HepG2 (cell line): ENCODE results near the gene RPL39. TPM values are rescaled to one million over a fixed set of nuclear protein-coding genes. Genes with fewer than 3 reads are reported as not detected.

Experiments
- ATAC-seq: fragments of 200-7000 bp; cut with Tn5 transposase; 3 replicates; pipeline ENCODE4 v1.9.1; 2020; ENCODE audit warnings: mild to moderate bottlenecking, moderate library complexity
- BruUV-seq: library from RNA; stranded (reverse); fragments of 400-500 nt; replicated peaks from 2 replicates; lab custom pipeline; 2021; lab: Mats Ljungman, UMichigan
- CTCF ChIA-PET: fragments of 300-600 bp; formaldehyde crosslinking; extraction: SDS; loops from one replicate; lab custom pipeline; 2021; ENCODE audit warnings: low total read pairs, inconsistent platforms, low intra/inter-chr PET ratio; lab: Yijun Ruan, JAX
- POLR2A ChIA-PET: fragments of 350-600 bp; sonication (Branson Sonifier 250); formaldehyde crosslinking; loops from one replicate; lab custom pipeline; 2020; ENCODE audit warnings: antibody characterized with exemption, inconsistent platforms; lab: Yijun Ruan, JAX
- DNase-seq: peaks from one replicate; pipeline ENCODE4 v3.0.0-alpha.2; 2015; ENCODE audit warnings: low spot score
- FAIRE-seq: peaks from 3 replicates; lab custom pipeline; 2011; peaks lifted over from hg19 to GRCh38; lab: Jason Lieb, UNC
- H2AFZ ChIP-seq: one replicate; pipeline ENCODE4 v1.6.1; 2011; ENCODE audit warnings: low read length, inconsistent platforms
- H3K27ac ChIP-seq: fragments of 300-600 bp; 3 replicates; pipeline ENCODE4 v1.8.0; 2011; ENCODE audit warnings: mixed run types, mild to moderate bottlenecking, mixed read lengths, low read length, inconsistent platforms; ENCODE audit not compliant: insufficient read depth; ENCODE audit errors: extremely low read length
- H3K27me3 ChIP-seq, 2 experiments: fragments of 200-600 bp in 1 of 2; 2 replicates in 1 of 2; 3 replicates in 1 of 2; pipeline versions ENCODE4 v1.6.0 to v1.8.0; 2011; ENCODE audit warnings: low read length in 2 of 2, mild to moderate bottlenecking in 2 of 2, moderate library complexity in 2 of 2, inconsistent platforms in 1 of 2; ENCODE audit not compliant: insufficient read depth in 2 of 2, control insufficient read depth in 1 of 2
- H3K36me3 ChIP-seq, 2 experiments: fragments of 200-600 bp in 1 of 2; replicated peaks in 1 of 2; 2 replicates in 1 of 2; 3 replicates in 1 of 2; pipeline versions ENCODE4 v1.5.1 to v1.8.0; 2011; ENCODE audit warnings: low read length in 2 of 2, inconsistent platforms in 1 of 2; ENCODE audit not compliant: insufficient read depth in 2 of 2, control insufficient read depth in 1 of 2
- H3K4me1 ChIP-seq: 2 replicates; pipeline ENCODE4 v1.5.1; 2012; ENCODE audit warnings: low read length, inconsistent platforms; ENCODE audit not compliant: insufficient read depth
- H3K4me2 ChIP-seq: 2 replicates; pipeline ENCODE4 v1.6.0; 2011; ENCODE audit warnings: low read depth, low read length, inconsistent platforms
- H3K4me3 ChIP-seq, 3 experiments: fragments of 200-600 bp in 1 of 3; sonication (generic), shearing (Covaris generic) in 1 of 3; replicated peaks in 1 of 3; 2 replicates each; pipeline ENCODE4 v1.5.1; 2011 to 2016; ENCODE audit warnings: low read length in 3 of 3, inconsistent platforms in 2 of 3, low read depth in 2 of 3, mild to moderate bottlenecking in 2 of 3, control low read depth in 1 of 3, mixed read lengths in 1 of 3; ENCODE audit not compliant: insufficient read depth in 1 of 3
- H3K79me2 ChIP-seq: one replicate; pipeline ENCODE4 v1.6.1; 2011; ENCODE audit warnings: low read length, inconsistent platforms; ENCODE audit not compliant: insufficient read depth
- H3K9ac ChIP-seq: 2 replicates; pipeline ENCODE4 v1.6.0; 2011; ENCODE audit warnings: mild to moderate bottlenecking, low read depth, low read length, inconsistent platforms; ENCODE audit not compliant: insufficient read depth
- H3K9me3 ChIP-seq: 2 replicates; pipeline ENCODE4 v1.5.1; 2012; ENCODE audit warnings: mild to moderate bottlenecking, low read length
- H4K20me1 ChIP-seq: 2 replicates; pipeline ENCODE4 v1.6.0; 2011; ENCODE audit warnings: inconsistent platforms, mild to moderate bottlenecking, low read length, moderate library complexity; ENCODE audit not compliant: insufficient read depth
- MAZ ChIP-seq, 2 experiments: sonication (generic) in 1 of 2; formaldehyde crosslinking in 1 of 2; IDR thresholded peaks; 2 replicates each; pipeline versions ENCODE4 v1.5.0 to v1.6.1; 2012 to 2020; ENCODE audit warnings: low read depth in 2 of 2, mild to moderate bottlenecking in 2 of 2, borderline replicate concordance in 1 of 2, improper control_type of control experiment in 1 of 2, low read length in 1 of 2, missing genetic modification reagents in 1 of 2, moderate library complexity in 1 of 2
- TGIF2 ChIP-seq: IDR thresholded peaks from 2 replicates; pipeline ENCODE4 v1.6.1; 2016; ENCODE audit warnings: control low read depth, missing compliant biosample characterization
- ZC3H13 ChIP-seq: sonication (generic); formaldehyde crosslinking; IDR thresholded peaks from 2 replicates; pipeline ENCODE4 v1.8.1; 2023; ENCODE audit warnings: mild to moderate bottlenecking, missing genetic modification reagents, moderate library complexity
- ZFX ChIP-seq: sonication (generic); formaldehyde crosslinking; IDR thresholded peaks from 2 replicates; pipeline ENCODE4 v1.4.0; 2020; ENCODE audit warnings: mild to moderate bottlenecking, low read depth, missing genetic modification reagents, moderate library complexity
- ZNF263 ChIP-seq: sonication (generic); formaldehyde crosslinking; IDR thresholded peaks from 2 replicates; pipeline ENCODE4 v1.4.0; 2020; ENCODE audit warnings: missing genetic modification reagents
- WGBS: methylation state at CpG from one replicate; pipeline ENCODE4 v1.1.6; 2017; ENCODE audit warnings: low lambda C conversion rate; 5-methylcytosine and 5-hydroxymethylcytosine counted together
- in situ Hi-C: cut with HindIII; loops from 2 replicates; pipeline ENCODE4 v1.10.0; 2017; ENCODE audit warnings: low pct_unique_long_range_greater_than_20kb; ENCODE audit not compliant: extremely low pct_ligation_motif_present
- intact Hi-C: fragments of 100-400 bp; cut with micrococcal nuclease; formaldehyde crosslinking; loops from one replicate; pipeline ENCODE4 v1.10.0; 2022; ENCODE audit not compliant: unreplicated experiment
- polyA plus RNA-seq, 8 experiments: library from polyadenylated mRNA; depleted of rRNA in 3 of 8; stranded (reverse) in 7 of 8; unstranded in 1 of 8; fragments of >200 nt; fragmentation: Illumina TruSeq in 4 of 8; extraction: Trizol in 4 of 8; gene quantifications; 2 replicates each; pipeline versions ENCODE4 v1.2.1 to v1.2.3, GENCODE V29; 2011 to 2016; ENCODE audit warnings: low read depth in 4 of 8, missing spikeins in 1 of 8, mixed read lengths in 1 of 8; ENCODE audit not compliant: insufficient read depth in 1 of 8
- total RNA-seq, 5 experiments: library from RNA; depleted of rRNA; stranded (reverse); fragments of >200 nt; fragmentation: Illumina TruSeq; extraction: Trizol; gene quantifications; 2 replicates each; pipeline ENCODE4 v1.2.3, GENCODE V29; 2016; ENCODE audit warnings: low read depth in 1 of 5
- TF ChIP-seq, protein P1 (sequence below), 2 experiments: sonication (generic) in 1 of 2; formaldehyde crosslinking in 1 of 2; IDR thresholded peaks; 2 replicates each; pipeline versions ENCODE4 v1.4.0 to v1.6.1; 2018 to 2020; ENCODE audit warnings: missing genetic modification reagents in 2 of 2, borderline replicate concordance in 1 of 2, low read depth in 1 of 2, mild to moderate bottlenecking in 1 of 2, missing biosample characterization in 1 of 2
- TF ChIP-seq, protein P2 (sequence below): sonication (generic); formaldehyde crosslinking; IDR thresholded peaks from 2 replicates; pipeline ENCODE4 v1.5.1; 2020; ENCODE audit warnings: mild to moderate bottlenecking, missing genetic modification reagents, borderline replicate concordance

Gene RPL39
- total and polyA plus RNA-seq, 2 of the 13 experiments (the other 11 are each of a cell fraction or from before 2014, with no cell fraction given) = 2,312 to 3,547 TPM

DNA sequence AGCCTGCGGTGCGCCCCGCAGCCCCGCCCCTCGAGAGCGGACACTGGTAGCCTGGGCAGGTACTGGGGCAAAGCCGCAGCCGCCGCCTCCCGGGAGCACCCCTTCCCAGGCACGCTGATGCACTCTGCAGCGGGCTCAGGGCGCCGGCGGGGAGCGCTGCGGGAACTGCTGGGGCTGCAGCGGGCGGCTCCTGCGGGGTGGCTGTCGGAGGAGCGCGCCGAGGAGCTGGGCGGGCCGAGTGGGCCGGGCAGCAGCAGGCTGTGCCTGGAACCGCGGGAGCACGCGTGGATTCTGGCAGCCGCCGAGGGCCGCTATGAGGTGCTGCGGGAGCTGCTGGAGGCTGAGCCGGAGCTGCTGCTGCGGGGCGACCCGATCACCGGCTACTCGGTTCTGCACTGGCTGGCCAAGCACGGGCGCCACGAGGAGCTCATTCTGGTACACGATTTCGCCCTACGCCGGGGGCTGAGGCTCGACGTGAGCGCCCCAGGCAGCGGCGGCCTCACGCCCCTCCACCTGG is 32.6 kb downstream of the RPL39 start:
- H3K36me3 ChIP-seq = no peaks in the 10 kb centered on the region
- ChIA-PET CTCF (no interaction called here), POLR2A (interaction anchor here (1.0 to 4.5 kb wide), 3 partner anchors 26 to 65 kb away, joined by 5 to 54 read pairs (median 5); partner anchors contain the start of gene RPL39)
- H2AFZ ChIP-seq = no peak overlapping the region
- peak overlapping the region; percentile 68 for H3K27ac ChIP-seq
- DNase-seq (no peak), ATAC-seq (peak; percentile 71), FAIRE-seq (no peak)
- no peaks in the 10 kb centered on the region for H3K27me3 ChIP-seq
- peak overlapping the region; percentile 52; the same call in 1 of the 2 replicates for H3K9ac ChIP-seq
- BruUV-seq = no TSS peak
- H3K4me1 ChIP-seq = peaks cover 47% of the 10 kb centered on the region
- H3K79me2 ChIP-seq = no peaks in the 10 kb centered on the region
- H3K4me2 ChIP-seq = peak overlapping the region; percentile 80
- intact Hi-C loops (no loop called here), in situ Hi-C loops (no loop called here)
- peak overlapping the region; percentile 47 to 69 (median 64); a peak in 5 of 6 replicates for H3K4me3 ChIP-seq
- no peaks in the 10 kb centered on the region for H4K20me1 ChIP-seq
- no peaks in the 10 kb centered on the region for H3K9me3 ChIP-seq
- no CpG with 5 or more reads among the region's 54 CpGs for WGBS
- TF ChIP-seq, protein P1, sequence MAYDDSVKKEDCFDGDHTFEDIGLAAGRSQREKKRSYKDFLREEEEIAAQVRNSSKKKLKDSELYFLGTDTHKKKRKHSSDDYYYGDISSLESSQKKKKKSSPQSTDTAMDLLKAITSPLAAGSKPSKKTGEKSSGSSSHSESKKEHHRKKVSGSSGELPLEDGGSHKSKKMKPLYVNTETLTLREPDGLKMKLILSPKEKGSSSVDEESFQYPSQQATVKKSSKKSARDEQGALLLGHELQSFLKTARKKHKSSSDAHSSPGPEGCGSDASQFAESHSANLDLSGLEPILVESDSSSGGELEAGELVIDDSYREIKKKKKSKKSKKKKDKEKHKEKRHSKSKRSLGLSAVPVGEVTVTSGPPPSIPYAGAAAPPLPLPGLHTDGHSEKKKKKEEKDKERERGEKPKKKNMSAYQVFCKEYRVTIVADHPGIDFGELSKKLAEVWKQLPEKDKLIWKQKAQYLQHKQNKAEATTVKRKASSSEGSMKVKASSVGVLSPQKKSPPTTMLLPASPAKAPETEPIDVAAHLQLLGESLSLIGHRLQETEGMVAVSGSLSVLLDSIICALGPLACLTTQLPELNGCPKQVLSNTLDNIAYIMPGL (CRISPR knock-in tag; IDR thresholded peaks at IDR 0.05; ENCODE audit: borderline replicate concordance in 1 of 2, low read depth in 1 of 2) = peak in 1 of 2 experiments; percentile 16; a peak in 1 of 4 replicates
- TF ChIP-seq MAZ (IDR thresholded peaks at IDR 0.05; ENCODE audit: borderline replicate concordance, low read depth, low read length) (no peak), MAZ (CRISPR knock-in tag; IDR thresholded peaks at IDR 0.05; ENCODE audit: low read depth) (0 out of 2 replicates have a peak, but pooled peaks have one; percentile 5), TGIF2 (CRISPR knock-in tag) (no peak), ZNF263 (CRISPR knock-in tag) (peak; percentile 64), ZFX (CRISPR knock-in tag) (peak; percentile 11; the same call in 1 of the 2 replicates), ZC3H13 (CRISPR knock-in tag) (peak; percentile 69; the same call in 1 of the 2 replicates)
- TF ChIP-seq, protein P2, sequence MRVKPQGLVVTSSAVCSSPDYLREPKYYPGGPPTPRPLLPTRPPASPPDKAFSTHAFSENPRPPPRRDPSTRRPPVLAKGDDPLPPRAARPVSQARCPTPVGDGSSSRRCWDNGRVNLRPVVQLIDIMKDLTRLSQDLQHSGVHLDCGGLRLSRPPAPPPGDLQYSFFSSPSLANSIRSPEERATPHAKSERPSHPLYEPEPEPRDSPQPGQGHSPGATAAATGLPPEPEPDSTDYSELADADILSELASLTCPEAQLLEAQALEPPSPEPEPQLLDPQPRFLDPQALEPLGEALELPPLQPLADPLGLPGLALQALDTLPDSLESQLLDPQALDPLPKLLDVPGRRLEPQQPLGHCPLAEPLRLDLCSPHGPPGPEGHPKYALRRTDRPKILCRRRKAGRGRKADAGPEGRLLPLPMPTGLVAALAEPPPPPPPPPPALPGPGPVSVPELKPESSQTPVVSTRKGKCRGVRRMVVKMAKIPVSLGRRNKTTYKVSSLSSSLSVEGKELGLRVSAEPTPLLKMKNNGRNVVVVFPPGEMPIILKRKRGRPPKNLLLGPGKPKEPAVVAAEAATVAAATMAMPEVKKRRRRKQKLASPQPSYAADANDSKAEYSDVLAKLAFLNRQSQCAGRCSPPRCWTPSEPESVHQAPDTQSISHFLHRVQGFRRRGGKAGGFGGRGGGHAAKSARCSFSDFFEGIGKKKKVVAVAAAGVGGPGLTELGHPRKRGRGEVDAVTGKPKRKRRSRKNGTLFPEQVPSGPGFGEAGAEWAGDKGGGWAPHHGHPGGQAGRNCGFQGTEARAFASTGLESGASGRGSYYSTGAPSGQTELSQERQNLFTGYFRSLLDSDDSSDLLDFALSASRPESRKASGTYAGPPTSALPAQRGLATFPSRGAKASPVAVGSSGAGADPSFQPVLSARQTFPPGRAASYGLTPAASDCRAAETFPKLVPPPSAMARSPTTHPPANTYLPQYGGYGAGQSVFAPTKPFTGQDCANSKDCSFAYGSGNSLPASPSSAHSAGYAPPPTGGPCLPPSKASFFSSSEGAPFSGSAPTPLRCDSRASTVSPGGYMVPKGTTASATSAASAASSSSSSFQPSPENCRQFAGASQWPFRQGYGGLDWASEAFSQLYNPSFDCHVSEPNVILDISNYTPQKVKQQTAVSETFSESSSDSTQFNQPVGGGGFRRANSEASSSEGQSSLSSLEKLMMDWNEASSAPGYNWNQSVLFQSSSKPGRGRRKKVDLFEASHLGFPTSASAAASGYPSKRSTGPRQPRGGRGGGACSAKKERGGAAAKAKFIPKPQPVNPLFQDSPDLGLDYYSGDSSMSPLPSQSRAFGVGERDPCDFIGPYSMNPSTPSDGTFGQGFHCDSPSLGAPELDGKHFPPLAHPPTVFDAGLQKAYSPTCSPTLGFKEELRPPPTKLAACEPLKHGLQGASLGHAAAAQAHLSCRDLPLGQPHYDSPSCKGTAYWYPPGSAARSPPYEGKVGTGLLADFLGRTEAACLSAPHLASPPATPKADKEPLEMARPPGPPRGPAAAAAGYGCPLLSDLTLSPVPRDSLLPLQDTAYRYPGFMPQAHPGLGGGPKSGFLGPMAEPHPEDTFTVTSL (CRISPR knock-in tag) = 0 out of 2 replicates have a peak, but pooled peaks have one; percentile 1
